ENCODE results near the gene TFF1.

DNA sequence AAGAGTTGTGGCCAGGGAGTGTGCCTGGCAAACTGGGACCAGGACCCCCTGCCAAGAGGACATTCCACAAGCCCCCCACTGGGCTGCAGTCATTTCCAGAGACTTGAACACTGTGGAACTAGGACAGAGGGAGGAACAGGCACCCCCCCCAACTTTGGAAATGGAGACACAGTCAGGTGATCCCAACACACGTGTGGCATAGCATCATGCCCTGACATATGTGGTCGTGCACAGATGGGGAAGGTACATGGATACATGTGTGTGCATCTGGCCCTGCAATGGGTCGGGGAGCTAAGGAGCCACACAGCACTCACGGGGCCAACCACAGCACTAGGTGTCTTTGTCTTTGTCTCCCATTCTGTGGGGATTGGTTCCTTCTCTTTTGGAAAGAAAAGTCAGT, 44.5 kb downstream of the TFF1 start:
- TF ChIP-seq CTCF (IDR thresholded peaks at IDR 0.05) (no peak), ZFX (IDR thresholded peaks at IDR 0.05; ENCODE audit: borderline replicate concordance) (no peak)

All from 22Rv1 (cell line).